Fibroblast of lung (primary cell): Measurements from ENCODE around the gene C5orf15. TPM values are rescaled to one million over a fixed set of nuclear protein-coding genes. Genes with fewer than 3 reads are reported as not detected.
A peak's percentile ranks its signal among the peaks of the same experiment; 100 is the strongest.

Source experiments
- DNase-seq, 2 donors: peaks; one replicate each; pipeline versions ENCODE4 v3.0.0 to v3.0.0-alpha.2; 2010; ENCODE audit warnings: low read depth in 2 of 2
- H2AFZ ChIP-seq: 2 replicates; pipeline ENCODE4 v1.5.1; 2012; ENCODE audit warnings: low read length, control low read depth, inconsistent platforms
- H3K27ac ChIP-seq: 2 replicates; pipeline ENCODE4 v1.5.1; 2011; ENCODE audit warnings: low read length, control low read depth; ENCODE audit not compliant: insufficient read depth
- H3K27me3 ChIP-seq: 2 replicates; pipeline ENCODE4 v1.5.1; 2011; ENCODE audit warnings: mild to moderate bottlenecking, low read length; ENCODE audit not compliant: control insufficient read depth, insufficient read depth
- H3K36me3 ChIP-seq: 2 replicates; pipeline ENCODE4 v1.5.1; 2011; ENCODE audit warnings: low read length; ENCODE audit not compliant: control insufficient read depth, insufficient read depth
- H3K4me1 ChIP-seq: 2 replicates; pipeline ENCODE4 v1.5.1; 2011; ENCODE audit warnings: low read length; ENCODE audit not compliant: control insufficient read depth, insufficient read depth; ENCODE audit errors: extremely low read depth
- H3K4me2 ChIP-seq: 2 replicates; pipeline ENCODE4 v1.5.1; 2011; ENCODE audit warnings: low read length, control low read depth; ENCODE audit not compliant: insufficient read depth; ENCODE audit errors: extremely low read depth
- H3K4me3 ChIP-seq, 4 experiments: fragments of 200-600 bp in 1 of 4; sonication (generic) in 1 of 4; replicated peaks in 1 of 4; 2 replicates each; pipeline ENCODE4 v1.5.1; 2011 to 2016; ENCODE audit warnings: low read length in 4 of 4, low read depth in 3 of 4, mild to moderate bottlenecking in 3 of 4, control low read depth in 2 of 4, inconsistent platforms in 1 of 4, mixed read lengths in 1 of 4; ENCODE audit not compliant: insufficient read depth in 1 of 4; ENCODE audit errors: control extremely low read depth in 1 of 4
- H3K79me2 ChIP-seq: 2 replicates; pipeline ENCODE4 v1.5.1; 2012; ENCODE audit warnings: mild to moderate bottlenecking, low read length, inconsistent platforms; ENCODE audit not compliant: control insufficient read depth, insufficient read depth
- H3K9ac ChIP-seq: 2 replicates; pipeline ENCODE4 v1.5.1; 2011; ENCODE audit warnings: mild to moderate bottlenecking, low read length, control low read depth; ENCODE audit not compliant: insufficient read depth
- H3K9me3 ChIP-seq: 2 replicates; pipeline ENCODE4 v1.5.1; 2012; ENCODE audit warnings: low read depth, low read length; ENCODE audit not compliant: control insufficient read depth, insufficient read depth
- H4K20me1 ChIP-seq: 2 replicates; pipeline ENCODE4 v1.5.1; 2011; ENCODE audit warnings: low read length; ENCODE audit not compliant: control insufficient read depth, insufficient read depth; ENCODE audit errors: extremely low read depth
- CTCF ChIP-seq, 2 donors: IDR thresholded peaks in 1 of 2; conservative IDR thresholded peaks in 1 of 2; 1 replicate in 1 of 2; 2 replicates in 1 of 2; pipeline ENCODE4 v1.5.1; 2011 to 2012; ENCODE audit warnings: low read length in 2 of 2, control low read depth in 1 of 2, inconsistent platforms in 1 of 2, low read depth in 1 of 2, mild to moderate bottlenecking in 1 of 2
- EZH2 ChIP-seq: IDR thresholded peaks from 2 replicates; pipeline ENCODE4 v1.5.1; 2012; ENCODE audit warnings: low read length, control low read depth, mild to moderate bottlenecking; ENCODE audit errors: missing control alignments
- polyA plus RNA-seq, 2 donors: library from polyadenylated mRNA; depleted of rRNA in 1 of 2; stranded (reverse) in 1 of 2; unstranded in 1 of 2; fragments of >200 nt; gene quantifications; 2 replicates each; pipeline ENCODE4 v1.2.1, GENCODE V29; 2011 to 2012; ENCODE audit warnings: missing spikeins in 1 of 2
- total RNA-seq: library from RNA; depleted of rRNA; stranded (reverse); fragments of >200 nt; gene quantifications from 2 replicates; pipeline ENCODE4 v1.2.1, GENCODE V29; 2014

The C5orf15 gene
- total and polyA plus RNA-seq, 2 donors (not counting 1 experiment from before 2014, with no cell fraction given), result 43.1 to 111 TPM

GRCh38 chr5:134001938-134002731 is 33.7 kb upstream of the C5orf15 start:
- DNase-seq, result no peak
- TF ChIP-seq EZH2, result no peak
- TF ChIP-seq CTCF (conservative IDR thresholded peaks at IDR 0.05 in 1 of 2, IDR thresholded peaks at IDR 0.05 in 1 of 2; ENCODE audit: low read depth in 1 of 2, low read length in 2 of 2), result no peak
- H2AFZ ChIP-seq, result no peak overlapping the region
- no peak overlapping the region for H3K27ac ChIP-seq
- peaks cover 72% of the 10 kb centered on the region for H3K79me2 ChIP-seq
- H4K20me1 ChIP-seq, result peaks cover 3% of the 10 kb centered on the region
- H3K4me3 ChIP-seq, result peak overlapping the region in 1 of 4 experiments; percentile 12
- no peaks in the 10 kb centered on the region for H3K27me3 ChIP-seq
- peaks cover 15% of the 10 kb centered on the region for H3K36me3 ChIP-seq
- H3K9ac ChIP-seq, result no peak overlapping the region
- H3K9me3 ChIP-seq, result no peaks in the 10 kb centered on the region
- peaks cover 21% of the 10 kb centered on the region for H3K4me1 ChIP-seq
- H3K4me2 ChIP-seq, result peak overlapping the region; percentile 63

GRCh38 chr5:134000696-134001453 is 32.5 kb upstream of the C5orf15 start:
- Histone ChIP-seq H3K4me1 (peaks cover 20% of the 10 kb centered on the region), H3K9me3 (no peaks in the 10 kb centered on the region), H3K4me2 (no peak overlapping the region), H2AFZ (no peak overlapping the region), H4K20me1 (peaks cover 3% of the 10 kb centered on the region), H3K27ac (no peak overlapping the region), H3K79me2 (peaks cover 85% of the 10 kb centered on the region), H3K36me3 (peaks cover 15% of the 10 kb centered on the region), H3K9ac (no peak overlapping the region), H3K4me3 (no peak overlapping the region), H3K27me3 (no peaks in the 10 kb centered on the region)
- no peak for DNase-seq
- no peak for TF ChIP-seq EZH2
- TF ChIP-seq CTCF (conservative IDR thresholded peaks at IDR 0.05 in 1 of 2, IDR thresholded peaks at IDR 0.05 in 1 of 2; ENCODE audit: low read depth in 1 of 2, low read length in 2 of 2), result no peak

- peaks cover 3% of the 10 kb centered on the region for H4K20me1 ChIP-seq
- peaks cover 20% of the 10 kb centered on the region for H3K4me1 ChIP-seq
- peaks cover 15% of the 10 kb centered on the region for H3K36me3 ChIP-seq
- no peak overlapping the region for H2AFZ ChIP-seq
- no peak overlapping the region for H3K4me3 ChIP-seq
- DNase-seq, result no peak
- H3K79me2 ChIP-seq, result peaks cover 91% of the 10 kb centered on the region
- H3K9me3 ChIP-seq, result no peaks in the 10 kb centered on the region
- no peak overlapping the region for H3K4me2 ChIP-seq
- no peaks in the 10 kb centered on the region for H3K27me3 ChIP-seq
- H3K27ac ChIP-seq, result no peak overlapping the region
- no peak overlapping the region for H3K9ac ChIP-seq
- TF ChIP-seq CTCF (conservative IDR thresholded peaks at IDR 0.05 in 1 of 2, IDR thresholded peaks at IDR 0.05 in 1 of 2; ENCODE audit: low read depth in 1 of 2, low read length in 2 of 2), result no peak
- no peak for TF ChIP-seq EZH2
Observed at GRCh38 chr5:134000091-134000511, 31.7 kb upstream of the C5orf15 start.
